GM23248 (cell line): Measurements from ENCODE around the gene SELENOO. TPM values are rescaled to one million over a fixed set of nuclear protein-coding genes. Genes with fewer than 3 reads are reported as not detected.
"Not testable (repeated sequence)": the region's sequence is repeated elsewhere in the genome, so short reads cannot be mapped to it uniquely, and the experiment has no call there.

Source experiments
- DNase-seq: peaks from one replicate; pipeline ENCODE4 v3.0.0-alpha.2; 2015
- H2AFZ ChIP-seq: fragments of 200-600 bp; sonication (generic); 2 replicates; pipeline ENCODE4 v1.6.1; 2016; ENCODE audit warnings: antibody characterized with exemption
- H3F3A ChIP-seq: fragments of 200-600 bp; sonication (generic); 2 replicates; pipeline ENCODE4 v1.6.1; 2016; ENCODE audit warnings: mild to moderate bottlenecking, antibody characterized with exemption, mixed run types; ENCODE audit not compliant: insufficient read depth
- H3K27ac ChIP-seq: fragments of 200-600 bp; sonication (generic); 2 replicates; pipeline ENCODE4 v1.5.1; 2016; ENCODE audit warnings: mild to moderate bottlenecking
- H3K27me3 ChIP-seq: fragments of 200-600 bp; sonication (generic); replicated peaks from 2 replicates; pipeline ENCODE4 v1.6.1; 2016; ENCODE audit warnings: mild to moderate bottlenecking; ENCODE audit not compliant: insufficient read depth
- H3K36me3 ChIP-seq: fragments of 200-600 bp; sonication (generic); 2 replicates; pipeline ENCODE4 v1.6.1; 2016; ENCODE audit warnings: low read depth, mild to moderate bottlenecking
- H3K4me1 ChIP-seq: fragments of 200-600 bp; sonication (generic); 2 replicates; pipeline ENCODE4 v1.6.1; 2016; ENCODE audit warnings: mild to moderate bottlenecking; ENCODE audit not compliant: insufficient read depth
- H3K4me2 ChIP-seq: fragments of 200-600 bp; sonication (generic); one replicate; pipeline ENCODE4 v1.6.1; 2016; ENCODE audit warnings: mild to moderate bottlenecking; ENCODE audit not compliant: unreplicated experiment
- H3K4me3 ChIP-seq: fragments of 200-600 bp; sonication (generic); 2 replicates; pipeline ENCODE4 v1.5.1; 2016; ENCODE audit warnings: mild to moderate bottlenecking
- H3K79me2 ChIP-seq: fragments of 200-600 bp; sonication (generic); 2 replicates; pipeline ENCODE4 v1.6.1; 2016; ENCODE audit warnings: mild to moderate bottlenecking; ENCODE audit not compliant: insufficient read depth
- H3K9ac ChIP-seq: fragments of 200-600 bp; sonication (generic); 2 replicates; pipeline ENCODE4 v1.6.1; 2016; ENCODE audit warnings: mild to moderate bottlenecking
- H3K9me2 ChIP-seq: fragments of 200-600 bp; sonication (generic); 2 replicates; pipeline ENCODE4 v1.6.1; 2016; ENCODE audit warnings: mixed run types, mild to moderate bottlenecking, moderate library complexity; ENCODE audit not compliant: insufficient read depth
- H3K9me3 ChIP-seq: fragments of 200-600 bp; sonication (generic); one replicate; pipeline ENCODE4 v1.6.1; 2017; ENCODE audit warnings: low read depth
- H4K20me1 ChIP-seq: fragments of 200-600 bp; sonication (generic); 2 replicates; pipeline ENCODE4 v1.6.0; 2016; ENCODE audit not compliant: insufficient read depth
- EZH2 ChIP-seq: fragments of 200-600 bp; sonication (generic); IDR thresholded peaks from 2 replicates; pipeline ENCODE4 v1.6.1; 2018; ENCODE audit warnings: antibody characterized with exemption, mild to moderate bottlenecking; ENCODE audit not compliant: insufficient read depth, poor library complexity, severe bottlenecking
- EZH2phosphoT487 ChIP-seq: fragments of 200-600 bp; sonication (generic); IDR thresholded peaks from 2 replicates; pipeline ENCODE4 v1.6.1; 2018; ENCODE audit warnings: antibody characterized with exemption, moderate library complexity, mild to moderate bottlenecking, low read depth; ENCODE audit not compliant: insufficient read depth
- WGBS, 2 experiments: methylation state at CpG; one replicate each; pipeline ENCODE4 v1.1.6; 2015 to 2017; ENCODE audit warnings: low lambda C conversion rate in 2 of 2, low coverage in 1 of 2; ENCODE audit errors: missing lambda C conversion rate in 2 of 2; 5-methylcytosine and 5-hydroxymethylcytosine counted together
- in situ Hi-C: fragments of 300-500 bp; cut with MboI; formaldehyde crosslinking; loops from 2 replicates; pipeline ENCODE4 v1.15.0; 2020
- polyA plus RNA-seq: library from polyadenylated mRNA; unstranded; fragments of >200 nt; fragmentation: Nextera tagmentation; extraction: Ambion mirVana; gene quantifications from 2 replicates; pipeline ENCODE4 v1.2.1, GENCODE V29; 2016
- total RNA-seq: library from RNA; depleted of rRNA; stranded (reverse); fragments of >200 nt; shearing (Covaris generic); gene quantifications from 2 replicates; pipeline ENCODE4 v1.2.3, GENCODE V29; 2014

SELENOO gene
- total and polyA plus RNA-seq, 2 experiments from 2014 or later, result 5.0 to 24.3 TPM

DNA sequence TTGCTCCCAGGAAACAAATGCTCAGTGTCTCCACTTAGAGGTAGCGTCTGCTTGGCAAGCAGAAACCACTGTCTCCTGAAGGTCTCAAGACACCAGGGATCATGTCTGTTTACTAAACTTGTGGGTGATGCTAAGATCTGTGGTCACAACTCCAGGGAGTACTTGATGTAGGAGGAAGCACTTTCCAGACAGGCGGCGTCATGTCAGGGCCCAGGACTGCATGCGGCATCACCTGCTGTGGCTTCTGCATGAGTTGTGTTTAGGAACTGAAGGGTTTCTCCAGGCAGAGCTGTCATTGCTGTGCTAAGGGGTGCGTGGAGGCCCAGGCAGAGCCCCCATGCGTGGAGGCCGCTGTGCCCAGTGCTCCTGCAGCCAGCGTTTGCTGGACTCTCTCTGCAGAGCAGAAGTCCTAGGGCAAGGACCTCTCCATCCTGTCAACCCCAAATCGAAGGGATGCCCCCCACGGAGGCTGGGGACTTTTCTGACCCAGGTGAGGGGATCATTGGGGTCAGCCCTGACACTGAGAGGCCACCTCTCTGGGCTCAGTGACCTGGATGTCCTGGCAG, 38.3 kb upstream of the SELENOO start:
- no peaks in the 10 kb centered on the region for H3K4me1 ChIP-seq
- H3K27ac ChIP-seq, result no peak overlapping the region
- H2AFZ ChIP-seq, result no peak overlapping the region
- no peaks in the 10 kb centered on the region for H4K20me1 ChIP-seq
- no peaks in the 10 kb centered on the region for H3F3A ChIP-seq
- no peaks in the 10 kb centered on the region for H3K9me2 ChIP-seq
- no peak for DNase-seq
- H3K9ac ChIP-seq, result no peak overlapping the region
- H3K4me3 ChIP-seq, result no peak overlapping the region
- no peak for TF ChIP-seq EZH2phosphoT487
- TF ChIP-seq EZH2, result no peak
- no peaks in the 10 kb centered on the region for H3K36me3 ChIP-seq
- in situ Hi-C loops, result no loop called here
- H3K79me2 ChIP-seq, result no peaks in the 10 kb centered on the region
- H3K27me3 ChIP-seq, result no peaks in the 10 kb centered on the region
- no peaks in the 10 kb centered on the region for H3K9me3 ChIP-seq
- WGBS, 2 experiments, result 75% methylated on average over 10 of the region's 10 CpGs
- H3K4me2 ChIP-seq, result no peak overlapping the region

DNA sequence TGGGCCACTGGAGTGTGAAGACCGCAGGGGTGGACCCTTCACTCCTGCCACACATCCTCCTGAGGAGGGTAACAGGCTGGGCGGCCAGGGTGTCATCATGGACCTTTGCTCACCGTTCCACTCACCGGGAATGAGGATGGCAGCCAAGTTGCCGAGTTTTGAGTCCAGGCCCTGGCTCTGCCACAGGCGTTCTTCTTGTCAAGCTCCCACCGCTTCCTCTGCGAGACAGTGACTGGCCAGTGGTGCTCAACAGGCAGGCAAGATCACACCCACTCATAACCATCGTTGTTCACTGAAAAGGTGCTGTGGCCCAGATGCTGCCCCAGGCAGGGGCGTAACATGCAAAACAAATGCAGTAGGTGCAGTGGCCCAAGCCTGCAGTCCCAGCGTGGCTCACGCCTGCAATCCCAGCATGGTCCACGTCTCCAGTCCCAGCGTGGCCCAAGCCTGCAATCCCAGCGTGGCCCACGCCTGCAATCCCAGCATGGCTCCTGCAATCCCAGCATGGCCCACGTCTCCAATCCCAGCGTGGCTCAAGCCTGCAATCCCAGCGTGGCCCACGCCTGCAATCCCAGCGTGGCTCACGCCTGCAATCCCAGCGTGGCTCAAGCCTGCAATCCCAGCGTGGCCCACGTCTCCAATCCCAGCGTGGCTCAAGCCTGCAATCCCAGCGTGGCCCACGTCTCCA, 35.2 kb upstream of the SELENOO start:
- no peaks in the 10 kb centered on the region for H3K4me1 ChIP-seq
- H3K4me2 ChIP-seq, result no peak overlapping the region
- 91 to 95% methylated on average over 12 to 28 of the region's 28 CpGs for WGBS, 2 experiments
- no peak for TF ChIP-seq EZH2
- no peak for TF ChIP-seq EZH2phosphoT487
- no peak overlapping the region for H2AFZ ChIP-seq
- no peaks in the 10 kb centered on the region for H3K79me2 ChIP-seq
- H4K20me1 ChIP-seq, result no peaks in the 10 kb centered on the region
- DNase-seq, result no peak
- no peaks in the 10 kb centered on the region for H3F3A ChIP-seq
- H3K36me3 ChIP-seq, result no peaks in the 10 kb centered on the region
- in situ Hi-C loops, result no loop called here
- no peak overlapping the region for H3K27ac ChIP-seq
- H3K27me3 ChIP-seq, result peaks cover 7% of the 10 kb centered on the region
- H3K4me3 ChIP-seq, result no peak overlapping the region
- no peaks in the 10 kb centered on the region for H3K9me2 ChIP-seq
- no peak overlapping the region for H3K9ac ChIP-seq
- no peaks in the 10 kb centered on the region for H3K9me3 ChIP-seq

DNA sequence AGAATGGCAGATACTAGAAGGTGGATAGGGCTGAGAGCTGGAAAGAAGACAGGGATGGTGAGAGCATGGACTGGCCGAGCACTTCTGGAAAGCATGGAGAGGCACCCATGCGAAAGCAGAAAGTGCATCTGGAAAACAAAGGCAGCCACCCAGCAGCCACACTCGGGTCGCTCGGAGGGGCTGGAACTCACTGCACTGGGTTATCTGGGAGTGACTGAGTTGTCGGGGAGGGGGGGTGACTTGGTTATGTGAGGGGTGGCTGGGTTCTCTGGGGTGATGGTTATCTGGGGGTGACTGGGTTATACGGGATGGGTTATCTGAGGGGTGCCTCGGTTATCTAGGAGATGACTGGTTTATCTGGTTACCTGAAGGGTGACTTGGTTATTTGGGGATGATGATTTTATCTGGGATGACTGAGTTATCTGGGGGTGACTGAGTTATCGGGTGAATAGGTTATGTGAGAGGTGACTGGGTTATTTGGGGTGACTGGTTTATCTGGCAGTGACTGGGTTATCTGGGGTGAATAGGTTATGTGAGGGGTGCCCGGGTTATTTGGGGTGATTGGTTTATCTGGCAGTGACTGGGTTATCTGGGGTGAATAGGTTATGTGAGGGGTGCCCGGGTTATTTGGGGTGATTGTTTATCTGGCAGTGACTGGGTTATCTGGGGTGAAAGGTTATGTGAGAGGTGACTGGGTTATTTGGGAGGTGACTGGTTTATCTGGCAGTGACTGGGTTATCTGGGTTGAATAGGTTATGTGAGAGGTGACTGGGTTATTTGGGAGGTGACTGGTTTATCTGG, 32.9 kb upstream of the SELENOO start:
- Histone ChIP-seq H2AFZ (no peak overlapping the region), H3K36me3 (no peaks in the 10 kb centered on the region), H3K4me3 (no peak overlapping the region), H3K9me3 (no peaks in the 10 kb centered on the region), H3K27ac (no peak overlapping the region), H3K79me2 (no peaks in the 10 kb centered on the region), H3K4me1 (no peaks in the 10 kb centered on the region), H3K9ac (no peak overlapping the region), H3K27me3 (peaks cover 17% of the 10 kb centered on the region), H3K4me2 (no peak overlapping the region), H4K20me1 (no peaks in the 10 kb centered on the region), H3K9me2 (no peaks in the 10 kb centered on the region), H3F3A (no peaks in the 10 kb centered on the region)
- no peak for DNase-seq
- 69 to 71% methylated on average over 9 to 11 of the region's 11 CpGs for WGBS, 2 experiments
- in situ Hi-C loops, result no loop called here
- no peak for TF ChIP-seq EZH2phosphoT487
- TF ChIP-seq EZH2, result no peak

DNA sequence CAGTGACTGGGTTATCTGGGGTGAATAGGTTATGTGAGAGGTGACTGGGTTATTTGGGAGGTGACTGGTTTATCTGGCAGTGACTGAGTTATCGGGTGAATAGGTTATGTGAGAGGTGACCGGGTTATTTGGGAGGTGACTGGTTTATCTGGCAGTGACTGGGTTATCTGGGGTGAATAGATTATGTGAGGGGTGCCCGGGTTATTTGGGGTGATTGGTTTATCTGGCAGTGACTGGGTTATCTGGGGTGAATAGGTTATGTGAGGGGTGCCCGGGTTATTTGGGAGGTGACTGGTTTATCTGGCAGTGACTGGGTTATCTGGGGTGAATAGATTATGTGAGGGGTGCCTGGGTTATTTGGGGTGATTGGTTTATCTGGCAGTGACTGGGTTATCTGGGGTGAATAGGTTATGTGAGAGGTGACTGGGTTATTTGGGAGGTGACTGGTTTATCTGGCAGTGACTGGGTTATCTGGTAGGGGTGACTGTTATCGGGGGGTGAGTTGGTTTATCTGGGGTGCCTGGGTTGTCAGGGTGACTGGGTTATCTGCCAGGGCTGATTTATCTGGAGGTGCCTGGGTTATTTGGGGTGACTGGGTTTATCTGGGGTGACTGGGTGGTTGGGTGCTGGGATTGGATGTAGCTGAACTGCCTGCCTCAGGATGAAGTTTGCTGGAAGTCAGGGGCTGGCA, 32.2 kb upstream of the SELENOO start:
- 94 to 96% methylated on average over 5 of the region's 5 CpGs for WGBS, 2 experiments
- H3K9me3 ChIP-seq, H4K20me1 ChIP-seq, H3K4me3 ChIP-seq, in situ Hi-C loops, H3K9ac ChIP-seq, H3K79me2 ChIP-seq, H3K9me2 ChIP-seq, H3F3A ChIP-seq, H3K4me1 ChIP-seq, DNase-seq, H3K4me2 ChIP-seq, H2AFZ ChIP-seq, H3K27ac ChIP-seq, H3K36me3 ChIP-seq: not testable (repeated sequence)
- peaks cover 17% of the 10 kb centered on the region for H3K27me3 ChIP-seq
